Breast epithelium (tissue), 3 donors: ENCODE measurements around the gene SLC22A31.

Source experiments
- CTCF ChIP-seq, 3 donors: fragments of 450-650 bp; IDR thresholded peaks; one replicate each; pipeline ENCODE4 v1.5.1; 2016 to 2017; ENCODE audit warnings: antibody characterized with exemption in 3 of 3, mild to moderate bottlenecking in 3 of 3, moderate library complexity in 3 of 3
- POLR2A ChIP-seq: fragments of 450-650 bp; IDR thresholded peaks from one replicate; pipeline ENCODE4 v1.6.1; 2016; ENCODE audit warnings: antibody characterized with exemption, mild to moderate bottlenecking, moderate library complexity

- no peak for TF ChIP-seq CTCF (IDR thresholded peaks at IDR 0.05)
- no peak for TF ChIP-seq POLR2A
These were observed 26.1 kb downstream of the SLC22A31 start for GRCh38 chr16:89174055-89174827.
